GM12878 (cell line): ENCODE measurements around the gene EVX2.

ENCODE experiments used
- CTCF ChIP-seq, 3 experiments: IDR thresholded peaks in 2 of 3; conservative IDR thresholded peaks in 1 of 3; 2 replicates each; pipeline ENCODE4 v1.5.1; 2011; ENCODE audit warnings: low read depth in 3 of 3, low read length in 3 of 3, mild to moderate bottlenecking in 3 of 3, control low read depth in 2 of 3, moderate library complexity in 2 of 3, inconsistent platforms in 1 of 3, mixed read lengths in 1 of 3; ENCODE audit not compliant: control insufficient read depth in 2 of 3, insufficient read depth in 1 of 3; ENCODE audit errors: extremely low read depth in 1 of 3
- ELK1 ChIP-seq: IDR thresholded peaks from 2 replicates; pipeline ENCODE4 v1.6.1; 2012; ENCODE audit warnings: low read depth, low read length, improper control_type of control experiment
- EP300 ChIP-seq, 2 experiments: fragments of 150-350 bp in 1 of 2; IDR thresholded peaks; 2 replicates each; pipeline ENCODE4 v1.6.1; 2011 to 2012; ENCODE audit warnings: low read depth in 2 of 2, low read length in 2 of 2, borderline replicate concordance in 1 of 2, improper control_type of control experiment in 1 of 2, inconsistent platforms in 1 of 2; ENCODE audit not compliant: control insufficient read depth in 1 of 2
- ESRRA ChIP-seq: IDR thresholded peaks from 2 replicates; pipeline ENCODE4 v1.6.1; 2012; ENCODE audit warnings: mild to moderate bottlenecking, low read length, improper control_type of control experiment
- GATAD2B ChIP-seq: fragments of 450-650 bp; conservative IDR thresholded peaks from 2 replicates; pipeline ENCODE4 v1.6.1; 2017; ENCODE audit warnings: low read depth, mild to moderate bottlenecking, moderate library complexity
- IKZF1 ChIP-seq: fragments of 450-650 bp; conservative IDR thresholded peaks from 2 replicates; pipeline ENCODE4 v1.6.1; 2017; ENCODE audit warnings: antibody characterized with exemption, mild to moderate bottlenecking
- JUNB ChIP-seq: IDR thresholded peaks from 2 replicates; pipeline ENCODE4 v1.6.1; 2016; ENCODE audit warnings: antibody characterized with exemption, mild to moderate bottlenecking
- JUND ChIP-seq: IDR thresholded peaks from 2 replicates; pipeline ENCODE4 v1.6.1; 2012; ENCODE audit warnings: low read depth, mild to moderate bottlenecking, low read length, improper control_type of control experiment, moderate library complexity
- RCOR1 ChIP-seq: conservative IDR thresholded peaks from 2 replicates; pipeline ENCODE4 v1.6.1; 2012; ENCODE audit warnings: low read depth, low read length, improper control_type of control experiment
- TAF1 ChIP-seq: IDR thresholded peaks from 2 replicates; pipeline ENCODE4 v1.6.1; 2011; ENCODE audit warnings: mild to moderate bottlenecking, low read depth, low read length, borderline replicate concordance
- TBL1XR1 ChIP-seq: IDR thresholded peaks from 2 replicates; pipeline ENCODE4 v1.6.1; 2012; ENCODE audit warnings: low read depth, low read length, improper control_type of control experiment
- ZNF274 ChIP-seq: IDR thresholded peaks from one replicate; pipeline ENCODE4 v1.8.0; 2011; ENCODE audit not compliant: insufficient read length, insufficient read depth
- TF ChIP-seq, protein P1 (sequence below): fragments of 450-650 bp; IDR thresholded peaks from 2 replicates; pipeline ENCODE4 v1.6.1; 2018; ENCODE audit warnings: mild to moderate bottlenecking, low read depth, moderate library complexity; ENCODE audit not compliant: partially characterized antibody

DNA sequence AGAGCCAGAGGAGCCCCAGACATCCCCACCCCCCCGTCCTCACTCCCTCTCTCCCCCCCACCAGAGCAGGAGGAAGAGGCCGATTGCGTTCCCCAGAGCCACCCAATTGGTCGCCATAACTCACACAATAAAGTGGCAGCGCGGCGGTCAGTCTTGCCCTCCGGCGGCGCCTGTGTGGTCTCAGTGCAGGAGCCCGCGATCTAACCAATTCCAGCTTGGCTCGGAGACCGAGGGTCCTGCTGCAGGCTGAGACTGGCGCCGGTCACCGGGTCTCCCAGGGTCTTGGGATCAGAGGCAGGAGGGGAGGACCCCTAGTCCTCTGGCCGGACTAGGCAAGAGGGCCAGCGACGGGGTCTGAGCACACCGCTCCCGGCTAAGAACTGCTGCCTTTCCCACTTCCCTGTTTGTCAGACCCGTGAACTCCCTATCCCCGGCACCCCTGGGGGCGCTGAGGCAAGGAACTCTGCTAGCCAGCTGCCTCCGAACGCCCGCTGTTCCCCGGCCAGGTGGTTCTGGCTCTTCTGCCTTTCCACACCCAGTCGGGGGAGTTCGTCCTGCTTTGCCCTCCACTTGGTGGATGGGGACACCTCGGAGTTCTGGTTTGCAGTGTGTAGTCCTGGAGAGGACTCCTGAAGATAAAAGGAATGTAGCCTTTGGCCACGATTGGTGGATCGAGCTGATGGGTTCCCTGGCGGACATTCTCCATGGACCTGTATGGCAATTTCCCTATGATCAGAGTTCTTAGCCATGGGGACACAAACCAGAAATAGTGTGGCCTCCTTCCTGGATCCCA lies 14.8 kb upstream of the EVX2 start:
- TF ChIP-seq ELK1 (no peak), TAF1 (no peak), CTCF (IDR thresholded peaks at IDR 0.05 in 2 of 3, conservative IDR thresholded peaks at IDR 0.05 in 1 of 3; ENCODE audit: control insufficient read depth in 2 of 3, extremely low read depth in 1 of 3, insufficient read depth in 1 of 3, low read depth in 3 of 3, low read length in 3 of 3) (no peak), GATAD2B (no peak), EP300 (IDR thresholded peaks at IDR 0.05; ENCODE audit: borderline replicate concordance in 1 of 2, control insufficient read depth in 1 of 2, low read depth in 2 of 2, low read length in 2 of 2) (no peak), ESRRA (no peak), JUNB (no peak), JUND (no peak), IKZF1 (no peak), ZNF274 (no peak), RCOR1 (no peak), TBL1XR1 (no peak)
- TF ChIP-seq, protein P1, sequence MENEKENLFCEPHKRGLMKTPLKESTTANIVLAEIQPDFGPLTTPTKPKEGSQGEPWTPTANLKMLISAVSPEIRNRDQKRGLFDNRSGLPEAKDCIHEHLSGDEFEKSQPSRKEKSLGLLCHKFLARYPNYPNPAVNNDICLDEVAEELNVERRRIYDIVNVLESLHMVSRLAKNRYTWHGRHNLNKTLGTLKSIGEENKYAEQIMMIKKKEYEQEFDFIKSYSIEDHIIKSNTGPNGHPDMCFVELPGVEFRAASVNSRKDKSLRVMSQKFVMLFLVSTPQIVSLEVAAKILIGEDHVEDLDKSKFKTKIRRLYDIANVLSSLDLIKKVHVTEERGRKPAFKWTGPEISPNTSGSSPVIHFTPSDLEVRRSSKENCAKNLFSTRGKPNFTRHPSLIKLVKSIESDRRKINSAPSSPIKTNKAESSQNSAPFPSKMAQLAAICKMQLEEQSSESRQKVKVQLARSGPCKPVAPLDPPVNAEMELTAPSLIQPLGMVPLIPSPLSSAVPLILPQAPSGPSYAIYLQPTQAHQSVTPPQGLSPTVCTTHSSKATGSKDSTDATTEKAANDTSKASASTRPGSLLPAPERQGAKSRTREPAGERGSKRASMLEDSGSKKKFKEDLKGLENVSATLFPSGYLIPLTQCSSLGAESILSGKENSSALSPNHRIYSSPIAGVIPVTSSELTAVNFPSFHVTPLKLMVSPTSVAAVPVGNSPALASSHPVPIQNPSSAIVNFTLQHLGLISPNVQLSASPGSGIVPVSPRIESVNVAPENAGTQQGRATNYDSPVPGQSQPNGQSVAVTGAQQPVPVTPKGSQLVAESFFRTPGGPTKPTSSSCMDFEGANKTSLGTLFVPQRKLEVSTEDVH, result no peak
